ENCODE data around the gene CGNL1.

DNA sequence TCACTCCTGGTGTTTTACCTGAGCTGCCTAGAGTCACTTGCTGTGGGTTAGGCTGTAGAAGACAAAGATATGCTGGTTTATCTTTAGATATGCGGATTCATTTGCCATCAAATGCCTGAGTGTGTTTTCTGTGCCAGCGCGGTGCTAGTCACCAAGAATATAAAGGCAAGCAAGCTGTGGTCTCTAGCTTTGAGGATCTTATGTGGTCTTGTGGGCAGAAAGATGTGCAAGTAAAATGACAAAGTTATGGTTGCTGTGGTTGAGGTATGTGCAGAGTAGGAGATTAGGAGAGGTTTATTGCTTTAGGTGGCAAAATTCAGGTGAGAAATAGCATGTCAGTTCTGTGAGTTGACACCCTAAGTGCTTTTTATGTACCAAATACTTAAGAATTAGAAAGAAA is 94.2 kb downstream of the CGNL1 start:
- no peak for TF ChIP-seq EZH2 (IDR thresholded peaks at IDR 0.05; ENCODE audit: borderline replicate concordance)
- TF ChIP-seq, protein P1, sequence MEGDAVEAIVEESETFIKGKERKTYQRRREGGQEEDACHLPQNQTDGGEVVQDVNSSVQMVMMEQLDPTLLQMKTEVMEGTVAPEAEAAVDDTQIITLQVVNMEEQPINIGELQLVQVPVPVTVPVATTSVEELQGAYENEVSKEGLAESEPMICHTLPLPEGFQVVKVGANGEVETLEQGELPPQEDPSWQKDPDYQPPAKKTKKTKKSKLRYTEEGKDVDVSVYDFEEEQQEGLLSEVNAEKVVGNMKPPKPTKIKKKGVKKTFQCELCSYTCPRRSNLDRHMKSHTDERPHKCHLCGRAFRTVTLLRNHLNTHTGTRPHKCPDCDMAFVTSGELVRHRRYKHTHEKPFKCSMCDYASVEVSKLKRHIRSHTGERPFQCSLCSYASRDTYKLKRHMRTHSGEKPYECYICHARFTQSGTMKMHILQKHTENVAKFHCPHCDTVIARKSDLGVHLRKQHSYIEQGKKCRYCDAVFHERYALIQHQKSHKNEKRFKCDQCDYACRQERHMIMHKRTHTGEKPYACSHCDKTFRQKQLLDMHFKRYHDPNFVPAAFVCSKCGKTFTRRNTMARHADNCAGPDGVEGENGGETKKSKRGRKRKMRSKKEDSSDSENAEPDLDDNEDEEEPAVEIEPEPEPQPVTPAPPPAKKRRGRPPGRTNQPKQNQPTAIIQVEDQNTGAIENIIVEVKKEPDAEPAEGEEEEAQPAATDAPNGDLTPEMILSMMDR (IDR thresholded peaks at IDR 0.05; ENCODE audit: poor library complexity) = no peak
- no peak for TF ChIP-seq EZH2phosphoT487 (IDR thresholded peaks at IDR 0.05; ENCODE audit: low read depth, severe bottlenecking, unreplicated experiment)

Data from hepatocyte (in vitro differentiated cells).